Uterus (tissue), 4 donors: ENCODE data around the gene TAAR8. TPM values are rescaled to one million over a fixed set of nuclear protein-coding genes. Genes with fewer than 3 reads are reported as not detected.
"Not testable (repeated sequence)": the region's sequence is repeated elsewhere in the genome, so short reads cannot be mapped to it uniquely, and the experiment has no call there.

Experiments
- DNase-seq, 2 donors: peaks; one replicate each; pipeline ENCODE4 v3.0.0-alpha.2; 2019 to 2020
- H3K27ac ChIP-seq, 2 donors: fragments of 200-600 bp; sonication (generic); 1 replicate in 1 of 2; 2 replicates in 1 of 2; pipeline ENCODE4 v1.5.1; 2016 to 2018
- H3K27me3 ChIP-seq, 2 donors: fragments of 200-600 bp; sonication (generic); one replicate each; pipeline ENCODE4 v1.5.1; 2018 to 2019; ENCODE audit warnings: control low read depth in 1 of 2
- H3K36me3 ChIP-seq, 2 donors: fragments of 200-600 bp; sonication (generic); one replicate each; pipeline ENCODE4 v1.5.1; 2019; ENCODE audit warnings: control low read depth in 1 of 2
- H3K4me1 ChIP-seq, 2 donors: fragments of 200-600 bp; sonication (generic); one replicate each; pipeline ENCODE4 v1.5.1; 2018 to 2019; ENCODE audit warnings: control low read depth in 1 of 2
- H3K4me3 ChIP-seq, 2 donors: fragments of 200-600 bp; sonication (generic); 1 replicate in 1 of 2; 2 replicates in 1 of 2; pipeline ENCODE4 v1.5.1; 2018 to 2019; ENCODE audit warnings: mild to moderate bottlenecking in 1 of 2
- H3K9me3 ChIP-seq, 2 donors: fragments of 200-600 bp; sonication (generic); one replicate each; pipeline ENCODE4 v1.5.1; 2019; ENCODE audit warnings: control low read depth in 1 of 2
- CTCF ChIP-seq, 4 experiments: fragments of 200-600 bp in 2 of 4; fragments of 450-650 bp in 2 of 4; sonication (generic) in 2 of 4; IDR thresholded peaks; one replicate each; pipeline ENCODE4 v1.5.1; 2016 to 2019; ENCODE audit warnings: antibody characterized with exemption in 4 of 4, mild to moderate bottlenecking in 2 of 4, moderate library complexity in 1 of 4
- POLR2A ChIP-seq, 2 donors: fragments of 450-650 bp; IDR thresholded peaks; one replicate each; pipeline ENCODE4 v1.6.1; 2016; ENCODE audit warnings: antibody characterized with exemption in 2 of 2, mild to moderate bottlenecking in 1 of 2, moderate library complexity in 1 of 2
- intact Hi-C: fragments of 100-400 bp; cut with DNase I; formaldehyde crosslinking; loops from one replicate; pipeline ENCODE4 v1.15.1; 2023; ENCODE audit warnings: low total_unique reads
- total RNA-seq, 4 donors: library from RNA; depleted of rRNA in 3 of 4; stranded (reverse); fragments of >200 nt in 3 of 4; gene quantifications; one replicate each; pipeline versions ENCODE4 v1.1.0 to v1.2.4, GENCODE V29; 2014 to 2023
- donor health status: DM: yes; HTN: yes; CAD: no.

The TAAR8 gene
- total RNA-seq, 4 donors from 2014 or later: 0.28 TPM; not detected in 3

GRCh38 chr6:132526461-132526860 lies 26.0 kb upstream of the TAAR8 start:
- intact Hi-C loops: no loop called here

GRCh38 chr6:132527791-132528190 lies 24.7 kb upstream of the TAAR8 start:
- intact Hi-C loops: no loop called here
- TF ChIP-seq CTCF (IDR thresholded peaks at IDR 0.05) (no peak), POLR2A (IDR thresholded peaks at IDR 0.05) (no peak)

More at GRCh38 chr6:132526461-132526860, 26.0 kb upstream of the TAAR8 start:
- DNase-seq: no peak
- TF ChIP-seq POLR2A (IDR thresholded peaks at IDR 0.05): no peak
- TF ChIP-seq CTCF (IDR thresholded peaks at IDR 0.05): no peak
- Histone ChIP-seq H3K4me1 (no peaks in the 10 kb centered on the region), H3K36me3 (no peaks in the 10 kb centered on the region), H3K9me3 (no peaks in the 10 kb centered on the region), H3K27me3 (no peaks in the 10 kb centered on the region), H3K27ac (no peak overlapping the region), H3K4me3 (no peak overlapping the region)

GRCh38 chr6:132530293-132530974 lies 22.0 kb upstream of the TAAR8 start:
- intact Hi-C loops: no loop called here
- no peaks in the 10 kb centered on the region for H3K4me1 ChIP-seq
- H3K4me3 ChIP-seq: no peak overlapping the region
- H3K36me3 ChIP-seq: no peaks in the 10 kb centered on the region
- H3K9me3 ChIP-seq: no peaks in the 10 kb centered on the region
- TF ChIP-seq CTCF (IDR thresholded peaks at IDR 0.05) (peak; percentile 61 to 81 (median 69)), POLR2A (IDR thresholded peaks at IDR 0.05) (no peak)
- peak; percentile 29 to 56 for DNase-seq
- H3K27me3 ChIP-seq: no peaks in the 10 kb centered on the region
- H3K27ac ChIP-seq: no peak overlapping the region

More at GRCh38 chr6:132527791-132528190, 24.7 kb upstream of the TAAR8 start:
- H3K4me3 ChIP-seq: no peak overlapping the region
- DNase-seq: no peak
- no peak overlapping the region for H3K27ac ChIP-seq
- H3K36me3 ChIP-seq: no peaks in the 10 kb centered on the region
- H3K9me3 ChIP-seq: no peaks in the 10 kb centered on the region
- H3K4me1 ChIP-seq: no peaks in the 10 kb centered on the region
- no peaks in the 10 kb centered on the region for H3K27me3 ChIP-seq

GRCh38 chr6:132534546-132534945 lies 17.9 kb upstream of the TAAR8 start:
- H3K9me3 ChIP-seq, DNase-seq, H3K4me1 ChIP-seq, intact Hi-C loops, H3K4me3 ChIP-seq, H3K27me3 ChIP-seq, H3K27ac ChIP-seq, H3K36me3 ChIP-seq: not testable (repeated sequence)

- Histone ChIP-seq H3K27me3 (no peaks in the 10 kb centered on the region), H3K27ac (no peak overlapping the region), H3K9me3 (no peaks in the 10 kb centered on the region), H3K4me1 (no peaks in the 10 kb centered on the region), H3K36me3 (no peaks in the 10 kb centered on the region), H3K4me3 (no peak overlapping the region)
- no peak for TF ChIP-seq POLR2A (IDR thresholded peaks at IDR 0.05)
- no peak for TF ChIP-seq CTCF (IDR thresholded peaks at IDR 0.05)
- DNase-seq: no peak
- intact Hi-C loops: no loop called here
Measured at GRCh38 chr6:132537145-132537544, 15.3 kb upstream of the TAAR8 start.
